ENCODE data around the gene ALG5. TPM values are rescaled to one million over a fixed set of nuclear protein-coding genes. Genes with fewer than 3 reads are reported as not detected.

Gene ALG5
- total and polyA plus RNA-seq, 2 experiments from 2014 or later: 66.2 to 99.4 TPM

DNA sequence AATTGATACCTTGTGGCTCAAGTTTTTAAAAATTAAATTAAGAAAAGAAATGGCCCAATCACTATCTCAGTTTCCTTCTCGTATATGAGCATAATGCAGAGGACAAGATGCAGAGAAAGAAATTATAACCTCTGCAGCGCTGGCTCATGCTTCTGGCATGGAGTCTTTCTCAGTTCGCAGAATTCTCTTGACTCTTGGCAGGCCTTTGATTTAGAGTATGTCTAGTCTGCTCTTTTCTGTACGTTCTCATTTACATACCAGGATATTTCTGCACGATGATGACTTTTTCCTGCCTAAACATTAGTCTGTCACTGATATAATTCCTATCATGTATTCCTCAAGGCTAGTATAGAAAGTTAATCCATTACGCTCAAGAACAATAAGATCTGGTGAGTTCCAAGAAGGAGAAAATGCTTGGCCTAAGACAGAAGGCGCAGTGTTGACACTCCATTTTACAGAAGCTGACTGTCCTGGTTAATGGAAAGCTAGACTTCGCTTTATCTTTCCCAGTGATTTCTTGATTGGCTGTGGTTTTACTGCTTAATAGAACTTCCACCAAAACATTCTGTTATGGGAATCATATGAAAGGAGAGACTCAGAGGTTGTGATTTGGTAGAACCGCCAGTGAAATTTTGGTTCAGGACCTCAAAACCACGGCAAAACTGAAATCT is 77.4 kb downstream of the ALG5 start:
- no peak overlapping the region for H3K27ac ChIP-seq
- H3K79me2 ChIP-seq: peaks cover 12% of the 10 kb centered on the region
- no peak overlapping the region for H2AFZ ChIP-seq
- no peak for DNase-seq (ENCODE audit: low spot score)
- no peak overlapping the region for H3K4me3 ChIP-seq
- H3K9me3 ChIP-seq (ENCODE audit: low read depth): no peaks in the 10 kb centered on the region
- no peaks in the 10 kb centered on the region for H4K20me1 ChIP-seq (ENCODE audit: insufficient read depth, poor library complexity, severe bottlenecking)
- 69% methylated on average over 10 of the region's 10 CpGs for WGBS (ENCODE audit: low lambda C conversion rate, missing lambda C conversion rate)
- TF ChIP-seq, protein P1, sequence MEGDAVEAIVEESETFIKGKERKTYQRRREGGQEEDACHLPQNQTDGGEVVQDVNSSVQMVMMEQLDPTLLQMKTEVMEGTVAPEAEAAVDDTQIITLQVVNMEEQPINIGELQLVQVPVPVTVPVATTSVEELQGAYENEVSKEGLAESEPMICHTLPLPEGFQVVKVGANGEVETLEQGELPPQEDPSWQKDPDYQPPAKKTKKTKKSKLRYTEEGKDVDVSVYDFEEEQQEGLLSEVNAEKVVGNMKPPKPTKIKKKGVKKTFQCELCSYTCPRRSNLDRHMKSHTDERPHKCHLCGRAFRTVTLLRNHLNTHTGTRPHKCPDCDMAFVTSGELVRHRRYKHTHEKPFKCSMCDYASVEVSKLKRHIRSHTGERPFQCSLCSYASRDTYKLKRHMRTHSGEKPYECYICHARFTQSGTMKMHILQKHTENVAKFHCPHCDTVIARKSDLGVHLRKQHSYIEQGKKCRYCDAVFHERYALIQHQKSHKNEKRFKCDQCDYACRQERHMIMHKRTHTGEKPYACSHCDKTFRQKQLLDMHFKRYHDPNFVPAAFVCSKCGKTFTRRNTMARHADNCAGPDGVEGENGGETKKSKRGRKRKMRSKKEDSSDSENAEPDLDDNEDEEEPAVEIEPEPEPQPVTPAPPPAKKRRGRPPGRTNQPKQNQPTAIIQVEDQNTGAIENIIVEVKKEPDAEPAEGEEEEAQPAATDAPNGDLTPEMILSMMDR (IDR thresholded peaks at IDR 0.05; ENCODE audit: poor library complexity): no peak
- TF ChIP-seq EZH2 (IDR thresholded peaks at IDR 0.05; ENCODE audit: borderline replicate concordance) (no peak), EZH2phosphoT487 (IDR thresholded peaks at IDR 0.05; ENCODE audit: low read depth, severe bottlenecking, unreplicated experiment) (no peak)
- H3K9me2 ChIP-seq (replicated peaks; ENCODE audit: insufficient read depth): no peaks in the 10 kb centered on the region
- no peaks in the 10 kb centered on the region for H3K27me3 ChIP-seq
- no peaks in the 10 kb centered on the region for H3K36me3 ChIP-seq (replicated peaks; ENCODE audit: insufficient read depth, low read depth)
- peaks cover 4% of the 10 kb centered on the region for H3K4me1 ChIP-seq (ENCODE audit: insufficient read depth)
- H3K4me2 ChIP-seq: no peak overlapping the region

DNA sequence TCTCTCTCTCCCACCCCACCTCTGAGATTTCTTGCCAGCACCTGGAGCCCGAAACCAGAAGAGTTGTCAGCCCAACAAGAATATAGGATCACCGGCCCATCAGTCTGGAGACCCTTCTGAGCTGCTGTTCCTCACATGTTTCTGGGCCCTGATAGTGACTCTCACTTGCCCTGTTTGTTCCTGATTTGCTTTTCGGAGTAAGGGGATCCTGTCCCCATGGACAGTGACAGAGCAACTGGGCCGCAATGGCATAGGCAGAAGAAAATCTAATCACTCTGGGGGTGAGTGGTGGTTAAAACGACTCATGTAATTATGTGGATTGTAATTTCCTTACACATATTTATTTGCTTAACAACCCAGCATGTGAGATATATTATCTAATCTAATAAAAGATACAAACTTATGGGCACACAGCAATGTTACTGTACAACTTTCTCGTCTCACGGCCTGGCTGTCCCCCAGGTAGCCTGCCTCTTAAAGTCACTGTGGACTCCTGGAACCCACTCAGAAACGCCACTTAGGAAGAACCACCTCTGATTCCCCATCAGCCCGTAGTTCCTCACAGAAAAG is 78.4 kb downstream of the ALG5 start:
- H4K20me1 ChIP-seq (ENCODE audit: insufficient read depth, poor library complexity, severe bottlenecking): no peaks in the 10 kb centered on the region
- H3K27ac ChIP-seq: peak overlapping the region; percentile 84
- H3K4me2 ChIP-seq: peak overlapping the region; percentile 95
- no peaks in the 10 kb centered on the region for H3K9me3 ChIP-seq (ENCODE audit: low read depth)
- DNase-seq (ENCODE audit: low spot score): no peak
- no peaks in the 10 kb centered on the region for H3K36me3 ChIP-seq (replicated peaks; ENCODE audit: insufficient read depth, low read depth)
- peak overlapping the region; percentile 34 for H3K4me3 ChIP-seq
- H3K4me1 ChIP-seq (ENCODE audit: insufficient read depth): peaks cover 4% of the 10 kb centered on the region
- TF ChIP-seq EZH2 (IDR thresholded peaks at IDR 0.05; ENCODE audit: borderline replicate concordance) (no peak), EZH2phosphoT487 (IDR thresholded peaks at IDR 0.05; ENCODE audit: low read depth, severe bottlenecking, unreplicated experiment) (no peak)
- TF ChIP-seq, protein P1 (IDR thresholded peaks at IDR 0.05; ENCODE audit: poor library complexity): no peak
- no peaks in the 10 kb centered on the region for H3K27me3 ChIP-seq
- whole genome bisulfite sequencing (ENCODE audit: low lambda C conversion rate, missing lambda C conversion rate): 48% methylated on average over 9 of the region's 9 CpGs
- H2AFZ ChIP-seq: peak overlapping the region; percentile 87
- peaks cover 23% of the 10 kb centered on the region for H3K79me2 ChIP-seq
- H3K9me2 ChIP-seq (replicated peaks; ENCODE audit: insufficient read depth): no peaks in the 10 kb centered on the region

DNA sequence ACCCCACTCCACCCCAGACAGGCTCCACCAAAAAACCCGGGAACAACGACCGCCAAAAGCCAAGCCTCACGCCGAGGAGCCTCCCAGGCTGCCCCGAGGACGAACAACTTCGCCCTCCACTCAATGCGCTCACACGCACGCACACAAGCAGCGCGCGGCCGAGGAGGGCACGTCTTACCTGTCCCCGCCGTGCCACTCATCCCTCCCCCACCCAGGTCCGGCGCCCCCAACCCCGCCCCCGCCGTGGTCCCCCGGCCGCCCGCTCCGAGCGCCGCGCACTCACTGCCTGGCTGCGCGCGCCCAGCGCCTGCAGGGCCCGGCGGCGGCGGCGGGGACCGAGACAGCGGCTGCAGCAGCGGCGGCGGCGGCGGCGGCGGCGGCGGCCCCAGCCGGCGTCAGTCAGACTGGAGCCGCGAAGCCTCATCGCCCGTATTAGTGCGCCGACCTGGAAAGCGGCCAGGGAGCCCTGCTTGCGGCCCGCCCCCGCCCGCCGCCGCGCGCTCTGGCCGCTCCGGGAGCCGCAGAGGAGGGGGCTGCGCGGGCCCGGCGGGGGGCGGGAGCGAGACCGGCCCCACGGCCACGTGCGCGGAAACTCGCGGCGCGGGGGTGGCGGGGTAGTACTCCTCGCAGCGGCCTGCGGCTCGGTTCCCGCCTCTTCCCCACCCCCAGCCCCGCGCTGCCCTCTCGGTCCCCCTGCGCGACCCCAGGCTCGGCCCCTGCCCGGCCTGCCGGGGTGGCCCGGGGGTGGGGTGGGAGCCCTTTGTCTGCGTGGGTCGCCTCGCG is 79.1 kb downstream of the ALG5 start, which contains the start of gene SMAD9:
TSS of gene SMAD9 (minus strand) at position 406 of the 783 bp plus-strand sequence. CDS start 40,549 bp downstream, outside the sequence.
- Histone ChIP-seq H2AFZ (peak within 1 kb of the TSS; percentile 87), H3K4me1 (ENCODE audit: insufficient read depth) (peaks cover 4% of the 10 kb centered on the region), H3K79me2 (peaks cover 28% of the 10 kb centered on the region), H3K27me3 (no peaks in the 10 kb centered on the region), H4K20me1 (ENCODE audit: insufficient read depth, poor library complexity, severe bottlenecking) (no peaks in the 10 kb centered on the region), H3K9me3 (ENCODE audit: low read depth) (no peaks in the 10 kb centered on the region), H3K4me3 (peak within 1 kb of the TSS; percentile 34), H3K4me2 (peak within 1 kb of the TSS; percentile 95), H3K9me2 (replicated peaks; ENCODE audit: insufficient read depth) (no peaks in the 10 kb centered on the region), H3K27ac (peak within 1 kb of the TSS; percentile 89), H3K36me3 (replicated peaks; ENCODE audit: insufficient read depth, low read depth) (no peaks in the 10 kb centered on the region)
- TF ChIP-seq EZH2phosphoT487 (IDR thresholded peaks at IDR 0.05; ENCODE audit: low read depth, severe bottlenecking, unreplicated experiment) (no peak), EZH2 (IDR thresholded peaks at IDR 0.05; ENCODE audit: borderline replicate concordance) (no peak)
- TF ChIP-seq, protein P1 (IDR thresholded peaks at IDR 0.05; ENCODE audit: poor library complexity): no peak
- 0% methylated on average over 4 of the region's 104 CpGs for WGBS (ENCODE audit: low lambda C conversion rate, missing lambda C conversion rate)
- DNase-seq (ENCODE audit: low spot score): peak; percentile 92
